ENCODE results near the gene DNER.

GRCh38 chr2:229408356-229408755 is 306.0 kb downstream of the DNER start:
- no peak for TF ChIP-seq POLR2A (IDR thresholded peaks at IDR 0.05; ENCODE audit: low read length)
- peak; percentile 96 for TF ChIP-seq BCL3 (IDR thresholded peaks at IDR 0.05)
- TF ChIP-seq JUN (IDR thresholded peaks at IDR 0.05), result peak; percentile 92 to 94
- TF ChIP-seq CTCF (IDR thresholded peaks at IDR 0.05), result no peak
- TF ChIP-seq MAFK (IDR thresholded peaks at IDR 0.05; ENCODE audit: partially characterized antibody), result no peak
- no peak for TF ChIP-seq CBX2 (IDR thresholded peaks at IDR 0.05; ENCODE audit: borderline replicate concordance, low read depth)
- TF ChIP-seq HMGXB4 (CRISPR knock-in tag; IDR thresholded peaks at IDR 0.05; ENCODE audit: borderline replicate concordance), result no peak
- no peak; a peak in 3 of 5 replicates for TF ChIP-seq RAD21 (conservative IDR thresholded peaks at IDR 0.05 in 1 of 2, IDR thresholded peaks at IDR 0.05 in 1 of 2)
- TF ChIP-seq ZFP36 (IDR thresholded peaks at IDR 0.05; ENCODE audit: borderline replicate concordance, partially characterized antibody), result no peak
